Neural progenitor cell (in vitro differentiated cells): Measurements from ENCODE around the gene STK4.

ENCODE experiments used
- EZH2 ChIP-seq: fragments of 200-600 bp; sonication (generic); IDR thresholded peaks from 2 replicates; pipeline ENCODE4 v1.6.1; 2017; ENCODE audit warnings: antibody characterized with exemption, mild to moderate bottlenecking, moderate library complexity
- EZH2phosphoT487 ChIP-seq: fragments of 200-600 bp; sonication (generic); IDR thresholded peaks from 2 replicates; pipeline ENCODE4 v1.6.1; 2017; ENCODE audit warnings: antibody characterized with exemption
- TF ChIP-seq, protein P1 (sequence below): fragments of 200-600 bp; sonication (generic); IDR thresholded peaks from 2 replicates; pipeline ENCODE4 v1.5.1; 2017; ENCODE audit warnings: antibody characterized with exemption, mild to moderate bottlenecking

DNA sequence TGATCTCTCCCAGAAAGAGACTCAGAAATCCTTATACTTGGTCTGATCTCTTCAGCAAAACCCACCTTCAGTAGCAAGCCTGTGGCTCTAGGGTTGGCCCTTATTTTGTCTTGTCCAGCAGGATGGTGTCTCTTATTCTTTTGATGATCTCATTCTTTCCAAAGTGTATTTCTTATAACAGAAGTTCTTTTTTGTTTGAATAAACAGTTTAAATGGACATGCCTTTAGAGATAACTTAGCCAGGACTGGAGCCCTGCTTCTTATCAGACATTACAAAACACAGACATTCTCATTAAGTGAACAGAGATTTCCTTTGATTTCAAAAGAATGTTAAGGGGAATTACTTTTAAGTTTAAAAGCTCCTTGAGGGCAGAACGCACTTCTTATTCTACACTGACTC is 102.9 kb downstream of the STK4 start:
- TF ChIP-seq, protein P1, sequence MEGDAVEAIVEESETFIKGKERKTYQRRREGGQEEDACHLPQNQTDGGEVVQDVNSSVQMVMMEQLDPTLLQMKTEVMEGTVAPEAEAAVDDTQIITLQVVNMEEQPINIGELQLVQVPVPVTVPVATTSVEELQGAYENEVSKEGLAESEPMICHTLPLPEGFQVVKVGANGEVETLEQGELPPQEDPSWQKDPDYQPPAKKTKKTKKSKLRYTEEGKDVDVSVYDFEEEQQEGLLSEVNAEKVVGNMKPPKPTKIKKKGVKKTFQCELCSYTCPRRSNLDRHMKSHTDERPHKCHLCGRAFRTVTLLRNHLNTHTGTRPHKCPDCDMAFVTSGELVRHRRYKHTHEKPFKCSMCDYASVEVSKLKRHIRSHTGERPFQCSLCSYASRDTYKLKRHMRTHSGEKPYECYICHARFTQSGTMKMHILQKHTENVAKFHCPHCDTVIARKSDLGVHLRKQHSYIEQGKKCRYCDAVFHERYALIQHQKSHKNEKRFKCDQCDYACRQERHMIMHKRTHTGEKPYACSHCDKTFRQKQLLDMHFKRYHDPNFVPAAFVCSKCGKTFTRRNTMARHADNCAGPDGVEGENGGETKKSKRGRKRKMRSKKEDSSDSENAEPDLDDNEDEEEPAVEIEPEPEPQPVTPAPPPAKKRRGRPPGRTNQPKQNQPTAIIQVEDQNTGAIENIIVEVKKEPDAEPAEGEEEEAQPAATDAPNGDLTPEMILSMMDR = no peak
- no peak for TF ChIP-seq EZH2
- no peak for TF ChIP-seq EZH2phosphoT487
